GM06990 (cell line): ENCODE results near the gene LCN12.

Source experiments
- DNase-seq: peaks from one replicate; pipeline ENCODE4 v3.0.0-alpha.2; 2011; ENCODE audit not compliant: insufficient read length; ENCODE audit errors: extremely low read depth
- H3K27me3 ChIP-seq: replicated peaks from 2 replicates; pipeline ENCODE4 v1.6.0; 2011; ENCODE audit warnings: low read length; ENCODE audit not compliant: control insufficient read depth, insufficient read depth
- H3K36me3 ChIP-seq: 2 replicates; pipeline ENCODE4 v1.5.1; 2011; ENCODE audit warnings: low read length; ENCODE audit not compliant: control insufficient read depth, insufficient read depth
- H3K4me3 ChIP-seq: replicated peaks from 2 replicates; pipeline ENCODE4 v1.5.1; 2011; ENCODE audit warnings: low read depth, mild to moderate bottlenecking, control low read depth, low read length
- TF ChIP-seq, protein P1 (sequence below): IDR thresholded peaks from 2 replicates; pipeline ENCODE4 v1.5.1; 2011; ENCODE audit warnings: low read length, control low read depth, mild to moderate bottlenecking, inconsistent platforms; ENCODE audit not compliant: insufficient read depth, poor library complexity, severe bottlenecking

Gene LCN12

GRCh38 chr9:136971746-136972145 is 19.7 kb downstream of the LCN12 start:
- Histone ChIP-seq H3K36me3 (no peaks in the 10 kb centered on the region), H3K27me3 (peaks cover 2% of the 10 kb centered on the region; the same call in 1 of the 2 replicates), H3K4me3 (no peak overlapping the region)

GRCh38 chr9:136972335-136972734 is 20.3 kb downstream of the LCN12 start:
- DNase-seq = no peak
- Histone ChIP-seq H3K36me3 (no peaks in the 10 kb centered on the region), H3K27me3 (peaks cover 2% of the 10 kb centered on the region; the same call in 1 of the 2 replicates), H3K4me3 (no peak overlapping the region)
- TF ChIP-seq, protein P1, sequence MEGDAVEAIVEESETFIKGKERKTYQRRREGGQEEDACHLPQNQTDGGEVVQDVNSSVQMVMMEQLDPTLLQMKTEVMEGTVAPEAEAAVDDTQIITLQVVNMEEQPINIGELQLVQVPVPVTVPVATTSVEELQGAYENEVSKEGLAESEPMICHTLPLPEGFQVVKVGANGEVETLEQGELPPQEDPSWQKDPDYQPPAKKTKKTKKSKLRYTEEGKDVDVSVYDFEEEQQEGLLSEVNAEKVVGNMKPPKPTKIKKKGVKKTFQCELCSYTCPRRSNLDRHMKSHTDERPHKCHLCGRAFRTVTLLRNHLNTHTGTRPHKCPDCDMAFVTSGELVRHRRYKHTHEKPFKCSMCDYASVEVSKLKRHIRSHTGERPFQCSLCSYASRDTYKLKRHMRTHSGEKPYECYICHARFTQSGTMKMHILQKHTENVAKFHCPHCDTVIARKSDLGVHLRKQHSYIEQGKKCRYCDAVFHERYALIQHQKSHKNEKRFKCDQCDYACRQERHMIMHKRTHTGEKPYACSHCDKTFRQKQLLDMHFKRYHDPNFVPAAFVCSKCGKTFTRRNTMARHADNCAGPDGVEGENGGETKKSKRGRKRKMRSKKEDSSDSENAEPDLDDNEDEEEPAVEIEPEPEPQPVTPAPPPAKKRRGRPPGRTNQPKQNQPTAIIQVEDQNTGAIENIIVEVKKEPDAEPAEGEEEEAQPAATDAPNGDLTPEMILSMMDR = no peak

More at GRCh38 chr9:136971746-136972145, 19.7 kb downstream of the LCN12 start:
- TF ChIP-seq, protein P1 = no peak
- DNase-seq = no peak

DNA sequence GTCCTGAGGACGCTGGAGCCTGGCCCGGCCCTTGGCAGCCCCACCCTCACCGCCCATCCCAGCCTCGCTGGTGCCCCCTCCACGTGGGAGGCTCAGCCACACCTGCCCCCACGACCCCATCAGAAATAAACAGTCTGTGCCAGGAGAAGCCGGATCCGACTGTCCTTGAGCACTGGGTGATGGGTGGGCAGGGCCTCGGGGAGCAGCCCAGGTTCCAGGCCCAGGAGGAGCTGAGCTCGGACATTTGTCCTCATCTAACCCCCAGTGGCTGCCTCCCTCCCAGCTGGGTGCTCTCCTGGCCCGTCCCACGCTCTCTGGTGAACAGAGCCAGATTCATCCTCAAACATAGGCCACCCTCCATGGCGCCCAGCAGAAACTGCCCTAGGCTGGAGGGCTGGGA is 20.7 kb downstream of the LCN12 start:
- no peaks in the 10 kb centered on the region for H3K36me3 ChIP-seq
- no peak for DNase-seq
- H3K4me3 ChIP-seq = no peak overlapping the region
- H3K27me3 ChIP-seq = peaks cover 2% of the 10 kb centered on the region; the same call in 1 of the 2 replicates
- TF ChIP-seq, protein P1 = no peak

DNA sequence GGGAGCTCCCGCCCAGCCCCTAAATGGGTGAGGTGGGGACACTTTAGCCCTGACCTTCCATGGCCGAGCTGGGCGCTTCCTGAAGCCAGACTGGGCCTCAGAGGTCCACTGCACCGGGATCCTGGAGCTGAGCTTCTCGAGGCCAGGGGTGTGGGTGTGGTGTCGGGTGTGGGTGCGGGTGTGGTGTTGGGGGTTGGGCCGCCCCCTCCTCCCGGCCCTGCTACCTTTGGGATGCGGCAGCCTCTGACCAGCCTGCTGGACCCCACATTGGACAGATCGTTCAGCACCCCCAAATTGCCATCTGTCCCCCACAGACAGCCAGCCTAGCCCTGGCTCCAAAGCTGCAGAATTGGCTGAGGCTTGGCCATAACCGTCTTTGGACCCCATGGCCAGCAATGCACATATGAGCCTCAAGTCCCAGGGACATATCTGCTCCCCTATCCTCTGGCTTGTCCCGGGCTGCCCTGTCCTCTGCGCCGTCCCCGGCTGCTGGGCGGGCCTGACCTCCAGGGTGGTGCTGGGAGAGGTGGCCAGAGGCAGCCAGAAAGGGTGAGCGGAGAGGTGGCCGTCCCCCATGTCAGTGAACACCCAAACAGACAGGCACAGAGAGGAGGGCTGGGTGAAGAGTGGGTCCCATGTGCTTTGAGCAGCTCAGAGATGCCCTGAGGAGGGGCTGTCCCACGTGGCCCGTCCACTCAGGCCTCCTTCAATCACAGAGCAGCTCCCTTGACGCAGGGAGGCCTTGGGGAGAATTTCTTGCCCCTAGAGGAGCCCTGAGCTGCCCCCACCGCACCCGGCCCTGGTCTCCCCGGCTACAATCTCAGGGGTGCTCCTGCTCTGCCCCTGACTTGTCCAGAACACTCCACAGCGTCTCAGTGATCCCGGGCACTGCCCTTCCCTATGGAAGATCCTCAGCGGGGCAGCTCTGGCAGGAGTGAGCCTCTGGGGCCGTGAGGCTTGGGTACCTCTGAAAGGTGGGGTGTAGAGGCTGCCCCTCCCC is 21.8 kb downstream of the LCN12 start:
- DNase-seq = no peak
- Histone ChIP-seq H3K27me3 (peaks cover 2% of the 10 kb centered on the region; the same call in 1 of the 2 replicates), H3K4me3 (no peak overlapping the region), H3K36me3 (no peaks in the 10 kb centered on the region)
- TF ChIP-seq, protein P1 = no peak

- no peaks in the 10 kb centered on the region for H3K36me3 ChIP-seq
- no peak overlapping the region for H3K4me3 ChIP-seq
- H3K27me3 ChIP-seq = peaks cover 2% of the 10 kb centered on the region; the same call in 1 of the 2 replicates
- no peak for DNase-seq
- TF ChIP-seq, protein P1 = no peak
Measured at GRCh38 chr9:136974817-136975535, 22.9 kb downstream of the LCN12 start.
